Natural killer cell treated with Interleukin-12 subunit alpha and Interleukin-12 subunit beta and Interleukin-15 and Interleukin-18, amount 100 ng/mL, for 72 hours (primary cell): ENCODE data around the gene IL20. TPM values are rescaled to one million over a fixed set of nuclear protein-coding genes. Genes with fewer than 3 reads are reported as not detected.

Experiments
- ATAC-seq, 2 donors: fragments of 150-1000 bp; cut with Tn5 transposase in 1 of 2; sonication (Bioruptor Pico), chemical (Tn5 transposase) in 1 of 2; 2 replicates each; pipeline ENCODE4 v1.10.0; 2021
- DNase-seq: peaks from one replicate; pipeline ENCODE4 v3.0.0; 2022; ENCODE audit warnings: low spot score
- H3K27ac Mint-ChIP-seq, 2 donors: 1 replicate in 1 of 2; 2 replicates in 1 of 2; pipeline ENCODE4 v1.8.0; 2022; ENCODE audit warnings: mixed read lengths in 2 of 2, mild to moderate bottlenecking in 1 of 2, moderate library complexity in 1 of 2
- H3K27me3 Mint-ChIP-seq, 2 donors: 1 replicate in 1 of 2; 2 replicates in 1 of 2; pipeline ENCODE4 v1.8.0; 2022; ENCODE audit warnings: mixed read lengths in 2 of 2
- H3K36me3 Mint-ChIP-seq: one replicate; pipeline ENCODE4 v1.8.0; 2022; ENCODE audit warnings: mixed read lengths
- H3K4me1 Mint-ChIP-seq, 2 donors: 1 replicate in 1 of 2; 2 replicates in 1 of 2; pipeline ENCODE4 v1.8.0; 2022; ENCODE audit warnings: low read depth in 2 of 2, mixed read lengths in 2 of 2, mild to moderate bottlenecking in 1 of 2
- H3K4me3 Mint-ChIP-seq: one replicate; pipeline ENCODE4 v1.8.0; 2022; ENCODE audit warnings: mixed read lengths
- H3K9me3 Mint-ChIP-seq: 2 replicates; pipeline ENCODE4 v1.8.0; 2022; ENCODE audit warnings: mixed read lengths
- total RNA-seq, 2 donors: library from RNA; stranded (reverse); gene quantifications; one replicate each; pipeline ENCODE4 v1.2.3, GENCODE V29; 2022

IL20 gene
- total RNA-seq, 2 donors from 2014 or later = not detected

DNA sequence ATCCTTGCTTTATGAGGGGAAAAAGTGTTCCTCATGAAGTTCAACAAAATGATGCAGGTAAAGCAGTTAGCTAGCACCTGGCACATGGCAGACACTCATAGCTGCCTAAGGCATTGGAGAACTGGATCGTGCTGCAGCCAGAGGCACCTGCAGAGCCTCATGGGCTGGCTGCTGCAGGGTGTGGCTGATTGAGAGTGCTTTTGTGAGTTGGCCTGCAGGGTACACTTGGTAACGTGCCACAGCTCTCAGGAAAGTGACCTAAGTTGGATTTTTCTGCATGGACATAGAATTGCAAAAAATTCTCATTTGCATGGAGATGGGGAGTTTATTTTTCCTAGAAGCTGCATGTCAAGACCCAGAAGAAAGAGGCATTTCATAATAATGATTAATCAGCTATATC lies 31.6 kb upstream of the IL20 start:
- DNase-seq = no peak
- no peak for ATAC-seq
- Mint-ChIP-seq H3K4me3 (no peak overlapping the region), H3K4me1 (peaks cover 28 to 29% of the 10 kb centered on the region in 2 donors), H3K36me3 (no peaks in the 10 kb centered on the region), H3K9me3 (no peaks in the 10 kb centered on the region), H3K27ac (no peak overlapping the region), H3K27me3 (peaks cover 9 to 20% of the 10 kb centered on the region in 2 donors)

GRCh38 chr1:206834217-206834616 lies 31.2 kb upstream of the IL20 start:
- no peak for ATAC-seq
- H3K4me3 Mint-ChIP-seq = no peak overlapping the region
- H3K36me3 Mint-ChIP-seq = no peaks in the 10 kb centered on the region
- peaks cover 11 to 17% of the 10 kb centered on the region in 2 donors for H3K27me3 Mint-ChIP-seq
- DNase-seq = no peak
- H3K27ac Mint-ChIP-seq = no peak overlapping the region
- H3K4me1 Mint-ChIP-seq = peaks cover 23 to 24% of the 10 kb centered on the region in 2 donors
- H3K9me3 Mint-ChIP-seq = no peaks in the 10 kb centered on the region

DNA sequence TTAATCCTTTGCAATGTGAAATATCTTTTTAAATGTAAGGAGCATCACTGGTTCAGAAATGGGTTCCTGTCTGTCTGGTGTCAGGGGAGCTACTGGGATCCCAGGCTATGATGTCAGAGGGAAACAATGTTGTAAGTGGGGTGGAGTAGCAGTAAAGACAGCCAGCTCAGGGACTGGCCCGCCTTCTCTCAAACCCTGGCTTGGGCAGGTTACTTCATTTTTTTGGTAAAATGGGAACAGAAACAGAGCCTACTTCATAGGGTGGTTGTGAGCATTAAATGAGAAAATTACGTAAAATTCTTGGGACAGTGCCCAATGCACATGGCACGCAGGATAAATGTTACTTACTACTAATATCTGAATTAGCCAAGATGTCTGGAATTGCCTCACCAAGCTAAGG lies 30.7 kb upstream of the IL20 start:
- DNase-seq (no peak), ATAC-seq (no peak)
- no peak overlapping the region for H3K4me3 Mint-ChIP-seq
- no peak overlapping the region for H3K27ac Mint-ChIP-seq
- H3K9me3 Mint-ChIP-seq = no peaks in the 10 kb centered on the region
- H3K27me3 Mint-ChIP-seq = peaks cover 15 to 16% of the 10 kb centered on the region in 2 donors
- H3K4me1 Mint-ChIP-seq = peaks cover 19% of the 10 kb centered on the region in 2 donors
- H3K36me3 Mint-ChIP-seq = no peaks in the 10 kb centered on the region

GRCh38 chr1:206835186-206835585 lies 30.2 kb upstream of the IL20 start:
- Mint-ChIP-seq H3K9me3 (no peaks in the 10 kb centered on the region), H3K27ac (no peak overlapping the region), H3K4me3 (no peak overlapping the region), H3K36me3 (no peaks in the 10 kb centered on the region), H3K27me3 (peaks cover 15 to 19% of the 10 kb centered on the region in 2 donors), H3K4me1 (peaks cover 14 to 15% of the 10 kb centered on the region in 2 donors)
- DNase-seq (no peak), ATAC-seq (no peak)

GRCh38 chr1:206836111-206836510 lies 29.3 kb upstream of the IL20 start:
- no peak for ATAC-seq
- no peaks in the 10 kb centered on the region for H3K36me3 Mint-ChIP-seq
- H3K27me3 Mint-ChIP-seq = peaks cover 17 to 19% of the 10 kb centered on the region in 2 donors
- no peak overlapping the region for H3K27ac Mint-ChIP-seq
- H3K9me3 Mint-ChIP-seq = no peaks in the 10 kb centered on the region
- H3K4me1 Mint-ChIP-seq = peaks cover 11% of the 10 kb centered on the region in 2 donors
- H3K4me3 Mint-ChIP-seq = no peak overlapping the region
- DNase-seq = no peak

- H3K27ac Mint-ChIP-seq = no peak overlapping the region
Measured at GRCh38 chr1:206839006-206839560, 26.3 kb upstream of the IL20 start.

GRCh38 chr1:206839857-206840256 lies 25.6 kb upstream of the IL20 start:
- Mint-ChIP-seq H3K4me3 (no peak overlapping the region), H3K4me1 (no peaks in the 10 kb centered on the region), H3K27me3 (peaks cover 12 to 19% of the 10 kb centered on the region in 2 donors), H3K9me3 (no peaks in the 10 kb centered on the region), H3K27ac (no peak overlapping the region), H3K36me3 (no peaks in the 10 kb centered on the region)
- ATAC-seq (no peak), DNase-seq (no peak)

More at GRCh38 chr1:206839006-206839560, 26.3 kb upstream of the IL20 start:
- DNase-seq = no peak
- H3K4me1 Mint-ChIP-seq = no peaks in the 10 kb centered on the region
- no peaks in the 10 kb centered on the region for H3K36me3 Mint-ChIP-seq
- ATAC-seq = no peak
- peaks cover 16 to 19% of the 10 kb centered on the region in 2 donors for H3K27me3 Mint-ChIP-seq
- no peak overlapping the region for H3K4me3 Mint-ChIP-seq
- no peaks in the 10 kb centered on the region for H3K9me3 Mint-ChIP-seq

DNA sequence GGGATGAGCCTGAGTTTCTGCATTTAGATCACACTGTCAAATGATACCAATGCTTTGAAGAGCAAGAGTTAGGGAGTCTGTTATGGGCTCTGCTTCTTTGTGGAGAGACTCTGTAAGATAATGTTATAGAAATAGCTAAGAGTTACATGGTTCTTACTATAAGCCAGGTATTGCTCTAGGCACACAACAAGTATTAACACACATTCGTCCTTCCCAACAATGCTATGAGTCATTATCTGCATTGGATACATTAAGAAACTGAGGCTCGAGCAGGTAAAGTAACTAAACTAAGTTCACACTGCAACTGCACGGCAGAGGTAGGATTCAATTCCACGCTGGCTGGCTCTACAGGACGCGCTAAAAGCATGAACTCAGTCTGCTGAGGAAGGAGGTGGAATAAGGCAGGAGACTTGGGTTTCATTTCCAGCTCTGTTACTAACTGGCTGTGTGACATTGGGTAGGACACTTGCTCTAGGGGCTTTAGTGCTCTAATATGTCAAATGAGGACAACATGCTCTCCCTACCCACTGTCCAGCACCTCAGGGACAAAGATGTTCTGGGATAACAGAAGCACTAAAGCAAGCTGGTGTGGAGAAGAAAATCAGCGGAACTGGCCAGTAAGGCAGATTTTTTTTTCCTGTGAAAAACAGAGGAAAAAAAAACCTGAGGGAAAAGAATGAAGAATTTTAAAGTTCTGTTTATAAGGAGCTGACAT lies 23.7 kb upstream of the IL20 start:
- peaks cover 9 to 18% of the 10 kb centered on the region in 2 donors for H3K27me3 Mint-ChIP-seq
- H3K4me3 Mint-ChIP-seq = no peak overlapping the region
- H3K9me3 Mint-ChIP-seq = no peaks in the 10 kb centered on the region
- no peaks in the 10 kb centered on the region for H3K36me3 Mint-ChIP-seq
- DNase-seq (no peak), ATAC-seq (no peak)
- H3K4me1 Mint-ChIP-seq = no peaks in the 10 kb centered on the region
- no peak overlapping the region for H3K27ac Mint-ChIP-seq

- DNase-seq (no peak), ATAC-seq (no peak)
- H3K4me3 Mint-ChIP-seq = no peak overlapping the region
- peaks cover 6 to 9% of the 10 kb centered on the region in 2 donors for H3K27me3 Mint-ChIP-seq
- no peaks in the 10 kb centered on the region for H3K36me3 Mint-ChIP-seq
- no peaks in the 10 kb centered on the region for H3K9me3 Mint-ChIP-seq
- H3K4me1 Mint-ChIP-seq = no peaks in the 10 kb centered on the region
- no peak overlapping the region for H3K27ac Mint-ChIP-seq
Measured at GRCh38 chr1:206842854-206843253, 22.6 kb upstream of the IL20 start.

- peaks cover 9 to 10% of the 10 kb centered on the region in 2 donors for H3K27me3 Mint-ChIP-seq
- DNase-seq (no peak), ATAC-seq (no peak)
- no peaks in the 10 kb centered on the region for H3K36me3 Mint-ChIP-seq
- no peaks in the 10 kb centered on the region for H3K4me1 Mint-ChIP-seq
- H3K9me3 Mint-ChIP-seq = no peaks in the 10 kb centered on the region
- no peak overlapping the region for H3K4me3 Mint-ChIP-seq
- H3K27ac Mint-ChIP-seq = no peak overlapping the region
Measured at GRCh38 chr1:206843626-206844025, 21.8 kb upstream of the IL20 start.

- ATAC-seq (no peak), DNase-seq (no peak)
- H3K27ac Mint-ChIP-seq = no peak overlapping the region
Measured at GRCh38 chr1:206846487-206846886, 18.9 kb upstream of the IL20 start.

GRCh38 chr1:206847337-206847834 lies 18.0 kb upstream of the IL20 start:
- Mint-ChIP-seq H3K27me3 (peaks cover 25 to 36% of the 10 kb centered on the region in 2 donors), H3K4me1 (no peaks in the 10 kb centered on the region), H3K36me3 (peaks cover 4% of the 10 kb centered on the region), H3K4me3 (no peak overlapping the region), H3K27ac (no peak overlapping the region), H3K9me3 (no peaks in the 10 kb centered on the region)
- no peak for DNase-seq
- ATAC-seq = no peak

More at GRCh38 chr1:206846487-206846886, 18.9 kb upstream of the IL20 start:
- Mint-ChIP-seq H3K4me3 (no peak overlapping the region), H3K4me1 (no peaks in the 10 kb centered on the region), H3K9me3 (no peaks in the 10 kb centered on the region), H3K36me3 (no peaks in the 10 kb centered on the region), H3K27me3 (peaks cover 23 to 27% of the 10 kb centered on the region in 2 donors)

- H3K27me3 Mint-ChIP-seq = peaks cover 25 to 41% of the 10 kb centered on the region in 2 donors
Measured at GRCh38 chr1:206847946-206848345, 17.5 kb upstream of the IL20 start.

DNA sequence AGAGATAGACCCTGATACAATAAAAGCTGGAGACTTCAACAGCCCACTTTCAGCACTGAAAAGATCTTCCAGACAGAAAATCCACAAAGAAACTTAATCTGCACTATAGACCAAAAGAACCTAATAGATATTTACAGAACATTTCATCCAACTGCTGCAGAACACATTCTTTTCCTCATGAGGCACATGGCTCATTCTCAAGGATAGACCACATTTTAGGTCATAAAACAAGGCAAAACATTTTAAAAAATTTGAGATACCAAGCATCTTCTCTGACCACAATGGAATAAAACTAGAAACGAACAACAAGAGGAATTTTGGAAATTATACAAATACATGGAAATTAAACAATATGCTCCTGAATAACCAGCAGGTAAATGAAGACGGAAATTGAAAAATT lies 15.0 kb upstream of the IL20 start:
- no peak for DNase-seq
- peaks cover 33 to 41% of the 10 kb centered on the region in 2 donors for H3K27me3 Mint-ChIP-seq
- H3K27ac Mint-ChIP-seq = no peak overlapping the region
- no peak overlapping the region for H3K4me3 Mint-ChIP-seq
- no peaks in the 10 kb centered on the region for H3K4me1 Mint-ChIP-seq
- peaks cover 4% of the 10 kb centered on the region for H3K36me3 Mint-ChIP-seq
- H3K9me3 Mint-ChIP-seq = no peaks in the 10 kb centered on the region
- no peak for ATAC-seq

More at GRCh38 chr1:206847946-206848345, 17.5 kb upstream of the IL20 start:
- DNase-seq = no peak
- Mint-ChIP-seq H3K9me3 (no peaks in the 10 kb centered on the region), H3K4me1 (no peaks in the 10 kb centered on the region), H3K27ac (no peak overlapping the region), H3K4me3 (no peak overlapping the region), H3K36me3 (peaks cover 4% of the 10 kb centered on the region)
- ATAC-seq = no peak
